Measurements from ENCODE around the gene ANO10.
"Not testable (repeated sequence)": the region's sequence is repeated elsewhere in the genome, so short reads cannot be mapped to it uniquely, and the experiment has no call there.

DNA sequence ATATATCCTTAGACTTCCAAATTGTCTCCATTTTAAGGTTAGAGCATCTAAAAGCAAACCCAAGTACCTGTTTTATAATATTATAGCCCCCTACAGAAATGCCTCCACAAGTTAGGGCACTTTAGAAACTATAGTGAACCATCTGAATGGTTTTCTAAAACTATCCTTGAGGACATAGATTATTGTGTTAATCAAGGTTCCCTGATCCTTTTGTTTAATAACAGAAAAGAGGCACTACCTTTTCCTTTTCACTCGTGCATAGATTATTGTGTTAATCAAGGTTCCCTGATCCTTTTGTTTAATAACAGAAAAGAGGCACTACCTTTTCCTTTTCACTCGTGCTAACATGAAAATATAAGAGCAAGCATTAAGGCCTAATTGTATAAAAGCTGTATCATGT lies 143.0 kb downstream of the ANO10 start:
- TF ChIP-seq, protein P1, sequence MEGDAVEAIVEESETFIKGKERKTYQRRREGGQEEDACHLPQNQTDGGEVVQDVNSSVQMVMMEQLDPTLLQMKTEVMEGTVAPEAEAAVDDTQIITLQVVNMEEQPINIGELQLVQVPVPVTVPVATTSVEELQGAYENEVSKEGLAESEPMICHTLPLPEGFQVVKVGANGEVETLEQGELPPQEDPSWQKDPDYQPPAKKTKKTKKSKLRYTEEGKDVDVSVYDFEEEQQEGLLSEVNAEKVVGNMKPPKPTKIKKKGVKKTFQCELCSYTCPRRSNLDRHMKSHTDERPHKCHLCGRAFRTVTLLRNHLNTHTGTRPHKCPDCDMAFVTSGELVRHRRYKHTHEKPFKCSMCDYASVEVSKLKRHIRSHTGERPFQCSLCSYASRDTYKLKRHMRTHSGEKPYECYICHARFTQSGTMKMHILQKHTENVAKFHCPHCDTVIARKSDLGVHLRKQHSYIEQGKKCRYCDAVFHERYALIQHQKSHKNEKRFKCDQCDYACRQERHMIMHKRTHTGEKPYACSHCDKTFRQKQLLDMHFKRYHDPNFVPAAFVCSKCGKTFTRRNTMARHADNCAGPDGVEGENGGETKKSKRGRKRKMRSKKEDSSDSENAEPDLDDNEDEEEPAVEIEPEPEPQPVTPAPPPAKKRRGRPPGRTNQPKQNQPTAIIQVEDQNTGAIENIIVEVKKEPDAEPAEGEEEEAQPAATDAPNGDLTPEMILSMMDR (IDR thresholded peaks at IDR 0.05), result not testable (repeated sequence)
- TF ChIP-seq POLR2A (IDR thresholded peaks at IDR 0.05), result not testable (repeated sequence)

Measured in thyroid gland (tissue), 4 donors.